NOMO-1 (cell line): ENCODE data around the gene PCDHGA1.
A peak's percentile ranks its signal among the peaks of the same experiment; 100 is the strongest.

Experiments
- DNase-seq, 2 experiments: peaks; one replicate each; lab custom pipeline; 2025; ENCODE audit not compliant: unreplicated experiment in 2 of 2; lab: John Stamatoyannopoulos, UW

PCDHGA1 gene

GRCh38 chr5:141488591-141489561, 158.6 kb downstream of the PCDHGA1 start, which contains the start of gene PCDHGC5:
PCDHGC5 (plus strand) TSS chr5:141489081; CDS start chr5:141489241, 160 bp downstream.
- no peak for DNase-seq

- no peak for DNase-seq
Measured at GRCh38 chr5:141489841-141490240, 159.5 kb downstream of the PCDHGA1 start.

- DNase-seq, result no peak
Measured at GRCh38 chr5:141490271-141490670, 160.0 kb downstream of the PCDHGA1 start.

- DNase-seq, result no peak
Measured at GRCh38 chr5:141490771-141491170, 160.5 kb downstream of the PCDHGA1 start.

- no peak for DNase-seq
Measured at GRCh38 chr5:141491323-141492167, 161.2 kb downstream of the PCDHGA1 start.

- DNase-seq, result peak; percentile 11 to 31
Measured at GRCh38 chr5:141492168-141492885, 162.0 kb downstream of the PCDHGA1 start.

- no peak for DNase-seq
Measured at GRCh38 chr5:141493500-141494422, 163.4 kb downstream of the PCDHGA1 start.

GRCh38 chr5:141494761-141495452, 164.6 kb downstream of the PCDHGA1 start:
- DNase-seq, result no peak

GRCh38 chr5:141495453-141495811, 165.1 kb downstream of the PCDHGA1 start:
- DNase-seq, result no peak

- DNase-seq, result no peak
Measured at GRCh38 chr5:141496038-141496437, 165.7 kb downstream of the PCDHGA1 start.

- DNase-seq, result no peak
Measured at GRCh38 chr5:141501761-141502160, 171.4 kb downstream of the PCDHGA1 start.

- no peak for DNase-seq
Measured at GRCh38 chr5:141503681-141504080, 173.4 kb downstream of the PCDHGA1 start.

- DNase-seq, result no peak
Measured at GRCh38 chr5:141504216-141504615, 173.9 kb downstream of the PCDHGA1 start.

- no peak for DNase-seq
Measured at GRCh38 chr5:141506381-141507155, 176.3 kb downstream of the PCDHGA1 start.

- peak in 1 of 2 experiments; percentile 11 for DNase-seq
Measured at GRCh38 chr5:141507387-141508091, 177.2 kb downstream of the PCDHGA1 start.

- no peak for DNase-seq
Measured at GRCh38 chr5:141508440-141508797, 178.1 kb downstream of the PCDHGA1 start.

- no peak for DNase-seq
Measured at GRCh38 chr5:141508798-141509611, 178.7 kb downstream of the PCDHGA1 start.
